Panc1 (cell line): Measurements from ENCODE around the gene CILP2. TPM values are rescaled to one million over a fixed set of nuclear protein-coding genes. Genes with fewer than 3 reads are reported as not detected.

Experiments
- ATAC-seq: fragments of 200-7000 bp; cut with Tn5 transposase; 2 replicates; pipeline ENCODE4 v1.9.1; 2020; ENCODE audit warnings: mild to moderate bottlenecking, moderate library complexity
- BruUV-seq: library from RNA; stranded (reverse); fragments of 400-500 nt; replicated peaks from 2 replicates; lab custom pipeline; 2021; lab: Mats Ljungman, UMichigan
- CTCF ChIA-PET: fragments of 300-600 bp; sonication (Branson Sonifier 250); formaldehyde crosslinking; loops from one replicate; lab custom pipeline; 2022; ENCODE audit warnings: antibody characterized with exemption; lab: Charles Lee
- POLR2A ChIA-PET: fragments of 300-600 bp; sonication (Branson Sonifier 250); formaldehyde crosslinking; loops from one replicate; lab custom pipeline; 2022; ENCODE audit warnings: antibody characterized with exemption; lab: Charles Lee
- DNase-seq: peaks from one replicate; pipeline ENCODE4 v3.0.0-alpha.2; 2010; ENCODE audit warnings: low read depth, low spot score
- H3K27ac ChIP-seq: 2 replicates; pipeline ENCODE4 v1.5.1; 2011; ENCODE audit warnings: mild to moderate bottlenecking, low read length, inconsistent platforms
- H3K27me3 ChIP-seq: fragments of 200-500 bp; sonication (Bioruptor generic); 2 replicates; pipeline ENCODE4 v1.6.0; 2014; ENCODE audit warnings: low read length, inconsistent platforms; ENCODE audit not compliant: control insufficient read depth, insufficient read depth
- H3K36me3 ChIP-seq: fragments of 200-500 bp; sonication (Bioruptor generic); 2 replicates; pipeline ENCODE4 v1.5.1; 2014; ENCODE audit warnings: inconsistent platforms, mild to moderate bottlenecking, low read length, moderate library complexity; ENCODE audit not compliant: control insufficient read depth, insufficient read depth
- H3K4me1 ChIP-seq: 2 replicates; pipeline ENCODE4 v1.5.1; 2011; ENCODE audit warnings: inconsistent platforms, mild to moderate bottlenecking, low read length, moderate library complexity; ENCODE audit not compliant: control insufficient read depth, insufficient read depth
- H3K4me3 ChIP-seq, 2 experiments: 2 replicates each; pipeline ENCODE4 v1.5.1; 2011 to 2012; ENCODE audit warnings: low read depth in 2 of 2, low read length in 2 of 2, mild to moderate bottlenecking in 2 of 2, inconsistent platforms in 1 of 2, moderate library complexity in 1 of 2
- H3K9me3 ChIP-seq: fragments of 200-500 bp; sonication (Bioruptor generic); 2 replicates; pipeline ENCODE4 v1.5.1; 2014; ENCODE audit warnings: low read depth, mild to moderate bottlenecking, inconsistent platforms, low read length, moderate library complexity; ENCODE audit not compliant: control insufficient read depth, insufficient read depth
- POLR2AphosphoS5 ChIP-seq: IDR thresholded peaks from 2 replicates; pipeline ENCODE4 v1.6.1; 2012; ENCODE audit warnings: mild to moderate bottlenecking, low read depth, low read length, moderate library complexity
- SIN3A ChIP-seq: IDR thresholded peaks from 2 replicates; pipeline ENCODE4 v1.6.1; 2012; ENCODE audit warnings: low read depth, mild to moderate bottlenecking, low read length, moderate library complexity, borderline replicate concordance; ENCODE audit not compliant: insufficient read depth
- TCF7L2 ChIP-seq: IDR thresholded peaks from 2 replicates; pipeline ENCODE4 v1.6.1; 2011; ENCODE audit warnings: mild to moderate bottlenecking, low read depth, low read length, inconsistent platforms
- in situ Hi-C: cut with HindIII; loops from 2 replicates; pipeline ENCODE4 v1.10.0; 2016; ENCODE audit warnings: low sequenced_read_pairs, low pct_unique_long_range_greater_than_20kb
- intact Hi-C: fragments of 100-400 bp; cut with micrococcal nuclease; formaldehyde crosslinking; loops from one replicate; pipeline ENCODE4 v1.10.0; 2022; ENCODE audit not compliant: unreplicated experiment
- total RNA-seq: library from RNA; stranded (reverse); gene quantifications from one replicate; pipeline ENCODE4 v1.2.1, GENCODE V29; 2021; ENCODE audit not compliant: unreplicated experiment
- TF ChIP-seq, protein P1 (sequence below): fragments of 450-650 bp; IDR thresholded peaks from 2 replicates; pipeline ENCODE4 v1.5.1; 2017; ENCODE audit warnings: mild to moderate bottlenecking
- TF ChIP-seq, protein P2 (sequence below), 2 experiments: IDR thresholded peaks; 2 replicates each; pipeline ENCODE4 v1.6.1; 2011 to 2012; ENCODE audit warnings: low read depth in 2 of 2, control low read depth in 1 of 2, low read length in 1 of 2, mild to moderate bottlenecking in 1 of 2, moderate library complexity in 1 of 2; ENCODE audit not compliant: insufficient read depth in 1 of 2

Gene CILP2
- total RNA-seq, 1 experiment from 2014 or later, result 0.46 TPM

DNA sequence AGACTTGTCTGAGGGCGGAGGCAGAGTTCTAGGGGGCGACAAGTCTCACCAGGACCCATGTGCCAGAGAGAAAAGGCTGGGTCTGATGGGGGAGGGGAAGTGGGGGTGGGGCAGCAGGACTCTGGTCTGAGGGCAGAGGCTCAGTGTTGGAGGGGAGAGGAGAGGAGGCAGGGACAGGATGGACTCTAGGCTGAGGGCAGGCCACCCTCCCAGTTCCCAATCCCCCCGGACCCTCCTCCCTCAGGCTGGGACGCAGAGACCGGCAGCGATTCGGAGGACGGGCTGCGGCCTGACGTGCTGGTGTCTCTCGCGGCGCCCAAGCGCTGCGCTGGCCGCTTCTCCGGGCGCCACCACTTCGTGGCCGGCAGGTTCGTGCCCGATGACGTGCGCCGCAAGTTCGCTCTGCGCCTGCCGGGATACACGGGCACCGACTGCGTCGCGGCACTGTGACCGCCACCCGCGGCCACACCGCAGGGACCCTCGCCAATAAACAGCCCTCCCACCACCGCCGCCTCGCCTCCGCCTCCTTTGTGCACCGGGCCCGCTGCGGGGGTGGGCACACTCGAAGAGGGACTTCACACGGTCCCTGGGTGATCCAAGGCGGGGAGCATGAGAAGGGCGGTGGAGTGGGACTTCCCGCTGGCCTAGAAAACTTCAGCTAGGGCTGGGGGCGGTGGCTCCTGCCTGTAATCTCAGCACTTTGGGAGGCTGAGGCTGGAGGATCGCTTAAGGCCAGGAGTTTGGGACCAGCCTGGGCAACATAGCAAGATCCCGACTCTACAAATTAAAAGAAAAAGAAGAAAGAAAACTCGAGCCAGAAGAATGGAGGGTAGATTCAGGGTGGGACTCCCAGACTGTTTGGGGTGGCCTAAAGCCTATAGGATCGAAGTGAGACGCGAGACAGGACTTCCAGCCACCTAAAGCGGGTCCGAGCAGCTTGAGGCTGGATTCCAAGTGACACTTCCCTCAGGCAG is 703 bp upstream of the CILP2 start:
- no TSS peak for BruUV-seq
- H3K27ac ChIP-seq, result no peak overlapping the region

DNA sequence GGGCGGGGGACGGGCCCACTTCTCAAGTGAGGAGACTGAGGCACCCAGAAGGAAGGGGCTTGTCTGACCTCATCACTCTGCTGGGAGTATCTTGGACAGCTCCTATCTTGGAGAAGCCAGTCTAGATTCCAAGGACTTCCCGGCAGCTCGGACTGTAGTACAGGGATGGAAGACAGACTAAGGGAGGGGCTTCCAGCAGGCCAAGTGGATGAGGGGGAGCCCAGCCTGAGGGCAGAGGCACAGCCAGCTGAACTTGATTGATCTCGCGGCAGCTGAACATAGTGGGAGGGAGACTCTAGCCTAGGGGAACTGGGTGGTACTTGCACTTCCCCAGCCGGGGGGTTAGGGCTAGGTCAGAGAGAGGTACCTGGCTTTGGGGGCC is 711 bp downstream of the CILP2 start:
- BruUV-seq, result no TSS peak
- no peak for ATAC-seq
- H3K9me3 ChIP-seq, result no peaks in the 10 kb centered on the region
- TF ChIP-seq, protein P1, sequence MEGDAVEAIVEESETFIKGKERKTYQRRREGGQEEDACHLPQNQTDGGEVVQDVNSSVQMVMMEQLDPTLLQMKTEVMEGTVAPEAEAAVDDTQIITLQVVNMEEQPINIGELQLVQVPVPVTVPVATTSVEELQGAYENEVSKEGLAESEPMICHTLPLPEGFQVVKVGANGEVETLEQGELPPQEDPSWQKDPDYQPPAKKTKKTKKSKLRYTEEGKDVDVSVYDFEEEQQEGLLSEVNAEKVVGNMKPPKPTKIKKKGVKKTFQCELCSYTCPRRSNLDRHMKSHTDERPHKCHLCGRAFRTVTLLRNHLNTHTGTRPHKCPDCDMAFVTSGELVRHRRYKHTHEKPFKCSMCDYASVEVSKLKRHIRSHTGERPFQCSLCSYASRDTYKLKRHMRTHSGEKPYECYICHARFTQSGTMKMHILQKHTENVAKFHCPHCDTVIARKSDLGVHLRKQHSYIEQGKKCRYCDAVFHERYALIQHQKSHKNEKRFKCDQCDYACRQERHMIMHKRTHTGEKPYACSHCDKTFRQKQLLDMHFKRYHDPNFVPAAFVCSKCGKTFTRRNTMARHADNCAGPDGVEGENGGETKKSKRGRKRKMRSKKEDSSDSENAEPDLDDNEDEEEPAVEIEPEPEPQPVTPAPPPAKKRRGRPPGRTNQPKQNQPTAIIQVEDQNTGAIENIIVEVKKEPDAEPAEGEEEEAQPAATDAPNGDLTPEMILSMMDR, result no peak
- TF ChIP-seq, protein P2, sequence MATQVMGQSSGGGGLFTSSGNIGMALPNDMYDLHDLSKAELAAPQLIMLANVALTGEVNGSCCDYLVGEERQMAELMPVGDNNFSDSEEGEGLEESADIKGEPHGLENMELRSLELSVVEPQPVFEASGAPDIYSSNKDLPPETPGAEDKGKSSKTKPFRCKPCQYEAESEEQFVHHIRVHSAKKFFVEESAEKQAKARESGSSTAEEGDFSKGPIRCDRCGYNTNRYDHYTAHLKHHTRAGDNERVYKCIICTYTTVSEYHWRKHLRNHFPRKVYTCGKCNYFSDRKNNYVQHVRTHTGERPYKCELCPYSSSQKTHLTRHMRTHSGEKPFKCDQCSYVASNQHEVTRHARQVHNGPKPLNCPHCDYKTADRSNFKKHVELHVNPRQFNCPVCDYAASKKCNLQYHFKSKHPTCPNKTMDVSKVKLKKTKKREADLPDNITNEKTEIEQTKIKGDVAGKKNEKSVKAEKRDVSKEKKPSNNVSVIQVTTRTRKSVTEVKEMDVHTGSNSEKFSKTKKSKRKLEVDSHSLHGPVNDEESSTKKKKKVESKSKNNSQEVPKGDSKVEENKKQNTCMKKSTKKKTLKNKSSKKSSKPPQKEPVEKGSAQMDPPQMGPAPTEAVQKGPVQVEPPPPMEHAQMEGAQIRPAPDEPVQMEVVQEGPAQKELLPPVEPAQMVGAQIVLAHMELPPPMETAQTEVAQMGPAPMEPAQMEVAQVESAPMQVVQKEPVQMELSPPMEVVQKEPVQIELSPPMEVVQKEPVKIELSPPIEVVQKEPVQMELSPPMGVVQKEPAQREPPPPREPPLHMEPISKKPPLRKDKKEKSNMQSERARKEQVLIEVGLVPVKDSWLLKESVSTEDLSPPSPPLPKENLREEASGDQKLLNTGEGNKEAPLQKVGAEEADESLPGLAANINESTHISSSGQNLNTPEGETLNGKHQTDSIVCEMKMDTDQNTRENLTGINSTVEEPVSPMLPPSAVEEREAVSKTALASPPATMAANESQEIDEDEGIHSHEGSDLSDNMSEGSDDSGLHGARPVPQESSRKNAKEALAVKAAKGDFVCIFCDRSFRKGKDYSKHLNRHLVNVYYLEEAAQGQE (IDR thresholded peaks at IDR 0.05; ENCODE audit: insufficient read depth in 1 of 2, low read depth in 2 of 2, low read length in 1 of 2), result no peak
- no peak for TF ChIP-seq TCF7L2
- TF ChIP-seq SIN3A, result no peak
- no peak for TF ChIP-seq POLR2AphosphoS5
- H3K36me3 ChIP-seq, result no peaks in the 10 kb centered on the region
- CTCF ChIA-PET, result no interaction called here
- POLR2A ChIA-PET, result no interaction called here
- in situ Hi-C loops (no loop called here), intact Hi-C loops (loop anchor here (10.0 kb wide), 1 partner anchor 106 kb away; the partner anchor contains the start of gene GMIP)
- DNase-seq, result no peak
- no peaks in the 10 kb centered on the region for H3K27me3 ChIP-seq
- H3K4me1 ChIP-seq, result no peaks in the 10 kb centered on the region
- H3K27ac ChIP-seq, result no peak overlapping the region
- no peak overlapping the region for H3K4me3 ChIP-seq

More for the DNA sequence above, 703 bp upstream of the CILP2 start:
- intact Hi-C loops (loop anchor here (10.0 kb wide), 1 partner anchor 107 kb away; the partner anchor contains the start of gene GMIP), in situ Hi-C loops (no loop called here)
- no peaks in the 10 kb centered on the region for H3K27me3 ChIP-seq
- no peak overlapping the region for H3K4me3 ChIP-seq
- no peaks in the 10 kb centered on the region for H3K4me1 ChIP-seq
- ChIA-PET CTCF (no interaction called here), POLR2A (no interaction called here)
- no peaks in the 10 kb centered on the region for H3K9me3 ChIP-seq
- TF ChIP-seq TCF7L2 (no peak), POLR2AphosphoS5 (no peak), SIN3A (no peak)
- TF ChIP-seq, protein P1, result no peak
- TF ChIP-seq, protein P2 (IDR thresholded peaks at IDR 0.05; ENCODE audit: insufficient read depth in 1 of 2, low read depth in 2 of 2, low read length in 1 of 2), result no peak
- no peak for ATAC-seq
- DNase-seq, result no peak
- H3K36me3 ChIP-seq, result no peaks in the 10 kb centered on the region
